GM12878 (cell line): ENCODE data around the gene C17orf107. TPM values are rescaled to one million over a fixed set of nuclear protein-coding genes. Genes with fewer than 3 reads are reported as not detected.

ENCODE experiments used
- MXI1 ChIP-seq: fragments of 150-350 bp; IDR thresholded peaks from 2 replicates; pipeline ENCODE4 v1.6.1; 2011; ENCODE audit warnings: low read depth, mild to moderate bottlenecking, inconsistent platforms, low read length, improper control_type of control experiment
- PAX8 ChIP-seq: fragments of 450-650 bp; IDR thresholded peaks from 2 replicates; pipeline ENCODE4 v1.6.1; 2017; ENCODE audit warnings: mild to moderate bottlenecking, moderate library complexity
- PRDM15 ChIP-seq: fragments of 450-650 bp; formaldehyde crosslinking; IDR thresholded peaks from 2 replicates; pipeline ENCODE4 v1.4.0; 2020; ENCODE audit warnings: mild to moderate bottlenecking, moderate library complexity
- RELA ChIP-seq: fragments of 450-650 bp; IDR thresholded peaks from 2 replicates; pipeline ENCODE4 v1.8.0; 2014; ENCODE audit warnings: borderline replicate concordance; ENCODE audit not compliant: partially characterized antibody
- ZBTB4 ChIP-seq: fragments of 450-650 bp; formaldehyde crosslinking; IDR thresholded peaks from 2 replicates; pipeline ENCODE4 v1.4.0; 2022; ENCODE audit warnings: mild to moderate bottlenecking, moderate library complexity
- ZNF384 ChIP-seq: IDR thresholded peaks from 2 replicates; pipeline ENCODE4 v1.6.1; 2012; ENCODE audit warnings: low read depth, mild to moderate bottlenecking, low read length, improper control_type of control experiment, borderline replicate concordance
- ZSCAN29 ChIP-seq: fragments of 450-650 bp; IDR thresholded peaks from 2 replicates; pipeline ENCODE4 v1.6.1; 2017; ENCODE audit warnings: mild to moderate bottlenecking, moderate library complexity
- polyA plus RNA-seq, 11 experiments: library from polyadenylated mRNA; depleted of rRNA in 4 of 11; unstranded in 6 of 11; stranded (reverse) in 5 of 11; fragments of >200 nt; fragmentation: Nextera tagmentation in 4 of 11; fragmentation: Illumina TruSeq in 1 of 11; extraction: Ambion mirVana in 4 of 11; extraction: Trizol in 1 of 11; gene quantifications; 1 replicate in 1 of 11; 2 replicates in 10 of 11; pipeline versions ENCODE4 v1.2.1 to v1.2.3, GENCODE V29; 2011 to 2016; ENCODE audit warnings: inconsistent platforms in 2 of 11, missing spikeins in 2 of 11, low read depth in 1 of 11
- total RNA-seq, 4 experiments: library from RNA; depleted of rRNA in 3 of 4; stranded (reverse); fragments of >200 nt in 3 of 4; fragmentation: Illumina TruSeq in 1 of 4; extraction: Trizol in 1 of 4; gene quantifications; 2 replicates each; pipeline versions ENCODE4 v1.2.1 to v1.2.3, GENCODE V29; 2013 to 2021

The C17orf107 gene
- total and polyA plus RNA-seq, 10 of the 15 experiments (the other 5 are each of a cell fraction or from before 2014, with no cell fraction given) = 0.05 to 0.46 (median 0.11) TPM; not detected in 3

- no peak for TF ChIP-seq PRDM15 (CRISPR knock-in tag)
- TF ChIP-seq ZNF384 = no peak
- no peak for TF ChIP-seq PAX8
- no peak for TF ChIP-seq ZBTB4 (CRISPR knock-in tag)
- no peak for TF ChIP-seq MXI1
- no peak for TF ChIP-seq RELA
- TF ChIP-seq ZSCAN29 = no peak
Measured at GRCh38 chr17:4850246-4850645, 49.1 kb upstream of the C17orf107 start (continued).
